GM21737 (cell line): ENCODE data around the gene PSTPIP1.

Experiments
- ATAC-seq: cut with Tn5 transposase; IDR thresholded peaks from one replicate; pipeline ENCODE4 v1.9.1; 2021; ENCODE audit warnings: mild to moderate bottlenecking, moderate library complexity; ENCODE audit not compliant: unreplicated experiment

Gene PSTPIP1

GRCh38 chr15:76978522-76979330 is 16.2 kb upstream of the PSTPIP1 start:
- no peak for ATAC-seq

GRCh38 chr15:76979331-76979925 is 15.5 kb upstream of the PSTPIP1 start:
- ATAC-seq: no peak

GRCh38 chr15:76979996-76980520 is 14.9 kb upstream of the PSTPIP1 start:
- ATAC-seq: no peak

- ATAC-seq: no peak
Observed at GRCh38 chr15:76982356-76982755, 12.6 kb upstream of the PSTPIP1 start.

- no peak for ATAC-seq
Observed at GRCh38 chr15:76982756-76983155, 12.2 kb upstream of the PSTPIP1 start.

GRCh38 chr15:76983590-76984375 is 11.1 kb upstream of the PSTPIP1 start:
- ATAC-seq: no peak

GRCh38 chr15:76986743-76987142 is 8.2 kb upstream of the PSTPIP1 start:
- ATAC-seq: no peak

- ATAC-seq: no peak
Observed at GRCh38 chr15:76987276-76987675, 7.7 kb upstream of the PSTPIP1 start.

GRCh38 chr15:76987896-76988860 is 6.7 kb upstream of the PSTPIP1 start:
- peak; percentile 74 for ATAC-seq

- ATAC-seq: peak; percentile 9
Observed at GRCh38 chr15:76988867-76989780, 5.8 kb upstream of the PSTPIP1 start.

- no peak for ATAC-seq
Observed at GRCh38 chr15:76991048-76991447, 3.9 kb upstream of the PSTPIP1 start.

GRCh38 chr15:76991741-76992645 is 2.9 kb upstream of the PSTPIP1 start:
- no peak for ATAC-seq

- no peak for ATAC-seq
Observed at GRCh38 chr15:76993114-76993725, 1.7 kb upstream of the PSTPIP1 start.

- ATAC-seq: no peak
Observed at GRCh38 chr15:76994001-76994400, 925 bp upstream of the PSTPIP1 start.

GRCh38 chr15:76994496-76994895 is 430 bp upstream of the PSTPIP1 start:
- ATAC-seq: no peak

GRCh38 chr15:76996076-76996525 is 1.2 kb downstream of the PSTPIP1 start:
- ATAC-seq: no peak

- no peak for ATAC-seq
Observed at GRCh38 chr15:76996526-76997401, 1.8 kb downstream of the PSTPIP1 start.
